Measurements from ENCODE around the gene MAPRE2. TPM values are rescaled to one million over a fixed set of nuclear protein-coding genes. Genes with fewer than 3 reads are reported as not detected.
"Not testable (repeated sequence)": the region's sequence is repeated elsewhere in the genome, so short reads cannot be mapped to it uniquely, and the experiment has no call there.

The MAPRE2 gene
- total RNA-seq, 1 donor from 2014 or later, result 39.4 TPM

- no peak for DNase-seq (ENCODE audit: low read depth, low spot score)
These were observed 103.5 kb downstream of the MAPRE2 start for GRCh38 chr18:35144698-35145097.

GRCh38 chr18:35150195-35150594 is 109.0 kb downstream of the MAPRE2 start:
- DNase-seq (ENCODE audit: low read depth, low spot score), result not testable (repeated sequence)

GRCh38 chr18:35153609-35154272 is 112.5 kb downstream of the MAPRE2 start:
- DNase-seq (ENCODE audit: low read depth, low spot score), result no peak

GRCh38 chr18:35155398-35156117 is 114.3 kb downstream of the MAPRE2 start:
- no peak for DNase-seq (ENCODE audit: low read depth, low spot score)

GRCh38 chr18:35157181-35157580 is 116.0 kb downstream of the MAPRE2 start:
- no peak for DNase-seq (ENCODE audit: low read depth, low spot score)

- no peak for DNase-seq (ENCODE audit: low read depth, low spot score)
These were observed 117.7 kb downstream of the MAPRE2 start for GRCh38 chr18:35158728-35159450.

GRCh38 chr18:35159782-35160181 is 118.6 kb downstream of the MAPRE2 start:
- DNase-seq (ENCODE audit: low read depth, low spot score), result no peak

GRCh38 chr18:35161485-35161884 is 120.3 kb downstream of the MAPRE2 start:
- DNase-seq (ENCODE audit: low read depth, low spot score), result no peak

- DNase-seq (ENCODE audit: low read depth, low spot score), result no peak
These were observed 120.7 kb downstream of the MAPRE2 start for GRCh38 chr18:35161934-35162333.

- DNase-seq (ENCODE audit: low read depth, low spot score), result no peak
These were observed 121.9 kb downstream of the MAPRE2 start for GRCh38 chr18:35163014-35163539.

GRCh38 chr18:35163721-35164120 is 122.5 kb downstream of the MAPRE2 start:
- DNase-seq (ENCODE audit: low read depth, low spot score), result no peak

- DNase-seq (ENCODE audit: low read depth, low spot score), result no peak
These were observed 122.9 kb downstream of the MAPRE2 start for GRCh38 chr18:35164133-35164532.

- DNase-seq (ENCODE audit: low read depth, low spot score), result no peak
These were observed 126.1 kb downstream of the MAPRE2 start for GRCh38 chr18:35167332-35167731.

- DNase-seq (ENCODE audit: low read depth, low spot score), result no peak
These were observed 126.6 kb downstream of the MAPRE2 start for GRCh38 chr18:35167857-35168256.

- not testable (repeated sequence) for DNase-seq (ENCODE audit: low read depth, low spot score)
These were observed 129.1 kb downstream of the MAPRE2 start for GRCh38 chr18:35170323-35170722.

GRCh38 chr18:35171315-35171987 is 130.2 kb downstream of the MAPRE2 start:
- no peak for DNase-seq (ENCODE audit: low read depth, low spot score)

GRCh38 chr18:35172009-35172408 is 130.8 kb downstream of the MAPRE2 start:
- DNase-seq (ENCODE audit: low read depth, low spot score), result no peak

GRCh38 chr18:35172451-35173035 is 131.3 kb downstream of the MAPRE2 start:
- DNase-seq (ENCODE audit: low read depth, low spot score), result no peak

- DNase-seq (ENCODE audit: low read depth, low spot score), result no peak
These were observed 133.0 kb downstream of the MAPRE2 start for GRCh38 chr18:35174093-35174731.

GRCh38 chr18:35174745-35175144 is 133.5 kb downstream of the MAPRE2 start:
- no peak for DNase-seq (ENCODE audit: low read depth, low spot score)

- DNase-seq (ENCODE audit: low read depth, low spot score), result no peak
These were observed 135.7 kb downstream of the MAPRE2 start for GRCh38 chr18:35176925-35177324.

Measured in pulmonary artery endothelial cell (primary cell).